Stimulated activated CD4-positive, alpha-beta T cell treated with anti-CD3 and anti-CD28 coated beads, Interleukin-1b, Interleukin-23, amount 100 ng/mL, for 24 hours (primary cell): ENCODE data around the gene ATXN1.

Experiments
- DNase-seq, 4 experiments: peaks; one replicate each; pipeline ENCODE4 v3.0.0-alpha.2; 2020; ENCODE audit warnings: low read depth in 4 of 4, low spot score in 1 of 4

ATXN1 gene

DNA sequence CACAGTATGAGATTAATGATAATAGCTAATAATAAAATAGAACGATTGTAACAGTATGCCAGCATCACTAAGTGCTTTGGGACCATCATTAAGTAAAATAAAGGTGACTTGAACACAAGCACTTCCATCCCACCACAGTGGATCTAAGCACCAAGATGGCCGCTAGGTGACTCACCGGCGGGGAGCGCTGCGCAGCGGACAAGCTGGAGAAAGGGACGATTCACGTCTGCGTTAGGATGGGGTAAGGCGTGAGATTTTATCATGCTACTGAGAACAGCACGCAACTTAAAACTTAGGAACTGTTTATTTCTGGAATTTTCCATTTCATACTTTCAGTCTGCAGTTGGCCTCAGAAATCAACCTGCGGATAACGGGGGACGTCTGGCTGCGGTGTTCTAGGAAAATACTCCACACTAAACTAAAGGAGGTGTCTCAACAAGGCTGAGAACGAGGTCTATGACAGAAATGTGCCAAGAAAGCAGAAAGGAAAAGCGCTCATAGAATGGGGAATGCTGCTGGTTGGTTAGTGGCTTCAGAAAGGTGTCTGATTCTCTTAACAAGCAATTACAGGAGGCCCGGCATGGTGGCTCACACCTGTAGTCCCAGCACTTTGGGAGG, 408.3 kb downstream of the ATXN1 start:
- no peak for DNase-seq

DNA sequence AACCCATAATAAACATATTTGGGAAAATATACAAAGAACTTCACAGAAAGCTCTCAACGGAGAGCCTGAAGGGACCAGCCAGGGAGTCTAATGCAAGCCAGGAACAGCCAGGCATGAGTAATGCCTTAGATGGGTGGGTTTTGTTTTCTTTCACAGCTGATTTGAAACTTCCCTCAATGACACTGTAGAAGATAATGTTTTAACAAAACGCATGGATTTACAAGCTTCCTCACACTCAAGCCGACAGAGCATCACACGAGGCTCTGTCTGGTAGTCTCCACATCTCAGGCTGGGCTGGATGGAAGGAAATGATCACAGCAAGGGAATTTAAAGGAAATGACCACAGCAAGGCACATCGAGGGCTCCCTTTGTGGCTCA, 409.0 kb downstream of the ATXN1 start:
- DNase-seq, result no peak

DNA sequence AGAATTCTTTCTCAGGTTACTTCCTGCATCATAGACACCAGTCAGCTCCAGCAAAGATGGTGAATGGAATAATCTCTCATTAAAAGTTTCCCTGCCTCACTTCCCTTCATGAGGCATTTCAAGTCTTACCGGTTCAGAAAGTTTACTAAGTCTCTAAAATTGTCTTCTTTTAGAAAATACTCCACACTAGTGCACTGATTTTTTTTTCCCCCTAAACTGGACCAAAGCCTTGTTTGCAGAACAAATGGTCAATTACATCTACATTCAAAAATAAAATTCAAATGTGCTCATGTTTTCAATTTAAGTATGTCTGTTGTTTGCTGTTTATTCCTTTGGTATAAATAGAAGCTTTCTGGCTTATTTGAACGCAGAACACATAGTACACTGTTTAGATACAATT, 411.7 kb downstream of the ATXN1 start:
- no peak for DNase-seq

DNA sequence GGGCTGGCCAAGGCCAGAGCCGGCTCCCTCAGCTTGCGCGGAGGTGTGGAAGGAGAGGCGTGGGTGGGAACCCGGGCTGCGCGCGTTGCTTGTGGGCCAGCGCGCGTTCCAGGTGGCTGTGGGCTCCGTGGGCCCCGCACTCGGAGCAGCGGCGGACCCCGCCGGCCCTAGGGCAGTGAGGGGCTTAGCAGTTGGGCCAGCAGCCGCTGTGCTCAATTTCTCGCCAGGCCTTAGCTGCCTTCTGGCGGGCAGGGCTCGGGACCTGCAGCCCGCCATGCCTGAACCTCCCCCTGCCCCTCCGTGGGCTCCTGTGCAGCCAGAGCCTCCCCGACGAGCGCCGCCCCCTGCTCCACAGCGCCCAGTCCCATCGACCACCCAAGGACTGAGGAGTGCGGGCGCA, 414.4 kb downstream of the ATXN1 start:
- no peak for DNase-seq

DNA sequence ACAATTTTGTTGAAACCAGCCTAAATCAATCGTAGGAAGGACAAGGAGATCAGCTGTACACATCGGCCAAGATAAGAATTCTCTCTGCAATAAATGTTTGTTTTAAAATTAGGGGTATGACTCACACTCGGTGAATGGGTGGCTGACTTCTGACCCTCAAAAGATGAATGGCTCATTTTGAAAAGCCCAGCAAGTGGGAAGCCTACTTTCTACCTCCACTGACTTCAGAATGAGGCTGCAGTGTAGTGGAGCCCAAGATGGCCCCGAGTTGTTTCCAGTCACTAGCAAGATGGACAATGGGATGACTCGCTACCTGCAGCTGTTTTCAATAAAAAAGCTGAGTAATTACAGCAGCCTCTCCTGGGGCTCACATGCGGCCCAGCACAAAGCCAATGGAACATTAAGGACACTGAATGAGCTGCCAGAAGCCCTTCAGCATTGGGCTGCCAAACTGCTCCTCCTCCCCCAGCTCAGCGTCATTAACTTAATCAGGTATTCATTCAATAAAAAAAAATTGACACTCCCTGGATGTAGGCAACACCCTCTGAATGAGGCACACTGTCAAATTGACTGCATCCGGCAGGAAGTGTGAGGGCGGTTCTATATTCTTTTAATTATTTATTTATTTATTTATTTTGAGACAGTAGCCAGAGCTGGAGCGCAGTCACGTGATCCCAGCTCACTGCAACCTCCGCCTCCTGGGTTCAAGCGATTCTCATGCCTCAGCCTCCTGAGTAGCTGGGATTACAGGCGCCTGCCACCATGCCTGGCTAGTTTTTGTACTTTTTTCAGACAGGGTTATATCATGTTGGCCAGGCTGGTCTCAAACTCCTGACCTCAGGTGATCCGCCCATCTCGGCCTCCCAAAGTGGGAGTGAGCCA, 415.6 kb downstream of the ATXN1 start:
- DNase-seq, result no peak

DNA sequence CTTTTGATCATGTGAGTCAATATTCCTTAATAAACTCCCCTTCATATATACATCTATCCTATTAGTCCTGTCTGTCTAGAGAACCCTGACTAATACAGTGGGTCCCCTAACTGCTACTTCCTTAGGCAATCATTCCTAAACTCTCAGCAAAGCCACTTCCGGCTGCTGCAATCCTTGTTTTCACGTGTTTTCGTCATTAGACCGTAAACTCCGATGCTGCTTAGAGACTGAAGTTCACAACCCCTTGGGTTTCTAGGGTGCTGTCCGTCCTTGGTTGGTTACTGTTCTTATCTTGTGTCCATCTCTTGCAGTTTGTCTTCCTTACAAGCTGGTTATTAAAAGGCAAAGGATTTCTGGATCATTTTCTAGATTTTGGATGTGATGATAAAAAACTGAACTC, 416.5 kb downstream of the ATXN1 start:
- no peak for DNase-seq

DNA sequence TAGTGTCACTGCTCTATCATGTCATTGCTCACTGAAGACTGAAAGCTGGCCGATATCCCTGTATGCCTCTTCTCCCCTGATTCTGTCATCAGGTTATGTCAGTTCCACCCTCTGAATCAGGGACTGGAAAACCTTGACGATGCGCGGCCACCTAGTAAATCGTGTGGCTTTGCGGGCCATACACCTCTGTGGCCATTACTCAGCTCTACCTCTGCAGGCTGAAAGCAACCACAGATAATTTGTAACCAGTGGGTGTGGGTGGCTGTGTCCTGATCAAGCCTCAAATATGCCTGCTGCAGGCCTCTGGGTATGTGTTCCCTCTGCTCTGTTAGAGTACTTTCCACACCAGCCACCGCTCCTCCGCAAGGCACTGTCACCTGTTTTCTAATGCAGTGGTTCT, 417.7 kb downstream of the ATXN1 start:
- DNase-seq, result no peak

DNA sequence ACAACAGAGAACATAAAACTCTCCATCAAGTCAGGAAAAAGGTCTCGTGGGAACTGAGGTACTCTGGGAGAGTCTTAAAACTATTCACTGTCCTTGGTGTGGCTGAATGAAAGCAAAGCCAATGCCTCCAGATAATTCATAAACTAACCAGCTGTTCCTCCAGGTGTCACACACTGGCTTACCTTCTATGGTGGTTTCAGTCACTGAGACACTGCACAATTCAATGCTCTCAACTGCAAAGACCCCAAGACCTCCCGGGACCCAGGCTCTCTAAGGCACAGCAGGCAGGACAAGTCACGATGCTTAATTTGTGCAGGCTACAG, 422.0 kb downstream of the ATXN1 start:
- DNase-seq, result no peak

DNA sequence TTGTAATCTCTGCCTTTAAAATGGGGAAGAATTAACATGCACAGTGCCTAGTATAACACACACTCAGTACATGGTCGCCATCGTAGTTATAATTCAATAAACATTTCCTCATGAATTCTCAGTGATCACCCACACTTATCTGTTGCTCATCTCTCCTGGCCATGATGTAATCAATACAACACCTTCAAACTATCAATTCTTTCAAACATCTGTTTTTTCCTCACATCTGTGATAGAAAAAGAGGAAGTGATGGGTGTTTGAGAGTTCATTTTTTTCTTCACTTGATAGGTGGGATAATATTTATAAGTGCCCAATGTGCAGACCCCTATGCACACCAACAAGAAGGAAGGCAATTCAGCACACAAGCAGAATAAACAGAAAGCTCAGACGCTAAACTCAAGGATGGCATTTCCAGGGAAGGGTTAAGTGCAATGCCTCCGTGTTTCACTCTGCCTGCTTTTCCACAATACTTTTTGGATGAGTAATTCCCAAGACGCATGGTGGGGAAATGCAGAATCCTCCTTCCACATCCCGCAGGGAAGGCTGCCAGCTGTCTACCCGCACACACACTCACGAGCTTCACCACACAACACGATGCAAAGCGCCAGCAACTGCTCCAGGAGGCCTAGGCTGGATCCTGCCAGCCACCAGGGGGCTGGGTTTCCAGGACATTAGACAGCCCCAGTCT, 422.5 kb downstream of the ATXN1 start:
- DNase-seq, result no peak

DNA sequence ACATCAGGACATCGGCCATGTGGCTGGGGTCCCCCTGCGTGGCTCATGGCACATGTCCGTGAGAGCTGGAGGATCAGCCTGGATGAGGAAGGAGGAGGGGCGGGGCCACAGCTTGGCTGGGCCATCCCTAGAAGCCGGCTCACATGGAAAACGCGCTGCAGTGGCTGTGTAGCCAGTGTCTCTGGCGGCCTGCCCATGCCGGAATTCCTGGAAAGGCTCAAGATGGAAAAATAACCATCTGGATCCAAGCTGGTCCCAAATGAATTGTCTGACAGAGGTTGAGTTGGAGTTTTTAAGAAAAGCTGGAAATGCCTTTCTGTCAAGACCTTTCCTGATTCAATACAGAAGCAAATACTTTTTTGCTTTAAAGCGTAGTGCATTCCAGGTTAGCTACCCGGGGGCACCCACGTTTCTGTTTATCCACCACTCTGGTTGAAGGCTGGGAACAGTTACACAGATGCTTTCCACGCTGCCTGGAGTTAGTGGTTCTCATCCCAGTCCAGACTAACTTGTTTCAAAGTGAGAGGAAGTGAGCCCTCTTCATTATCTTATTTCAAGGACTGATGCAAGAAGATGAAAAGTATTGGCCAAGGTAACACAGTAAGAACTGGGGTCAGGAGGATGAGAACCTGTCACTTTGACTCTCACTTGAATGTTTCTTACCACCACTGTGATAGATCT, 423.8 kb downstream of the ATXN1 start:
- DNase-seq, result no peak

DNA sequence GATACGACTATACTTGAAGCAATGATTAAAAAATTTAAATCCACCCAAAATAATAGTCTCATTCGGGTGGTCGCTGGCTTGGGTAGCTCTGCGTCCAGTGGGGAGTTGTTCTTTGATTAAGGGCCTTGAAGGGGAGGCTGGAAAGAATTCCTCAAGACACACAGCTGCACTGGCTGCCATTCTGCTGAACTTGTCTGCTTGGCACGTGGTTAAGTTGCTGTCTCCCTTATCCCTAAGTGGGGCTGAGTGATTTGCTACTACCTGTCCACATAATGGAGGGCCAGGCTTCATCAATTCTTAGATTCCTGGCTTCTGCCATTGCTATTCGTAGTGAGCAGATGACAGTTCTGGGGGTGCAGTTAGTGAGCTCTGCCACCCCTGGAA, 424.4 kb downstream of the ATXN1 start:
- no peak for DNase-seq

DNA sequence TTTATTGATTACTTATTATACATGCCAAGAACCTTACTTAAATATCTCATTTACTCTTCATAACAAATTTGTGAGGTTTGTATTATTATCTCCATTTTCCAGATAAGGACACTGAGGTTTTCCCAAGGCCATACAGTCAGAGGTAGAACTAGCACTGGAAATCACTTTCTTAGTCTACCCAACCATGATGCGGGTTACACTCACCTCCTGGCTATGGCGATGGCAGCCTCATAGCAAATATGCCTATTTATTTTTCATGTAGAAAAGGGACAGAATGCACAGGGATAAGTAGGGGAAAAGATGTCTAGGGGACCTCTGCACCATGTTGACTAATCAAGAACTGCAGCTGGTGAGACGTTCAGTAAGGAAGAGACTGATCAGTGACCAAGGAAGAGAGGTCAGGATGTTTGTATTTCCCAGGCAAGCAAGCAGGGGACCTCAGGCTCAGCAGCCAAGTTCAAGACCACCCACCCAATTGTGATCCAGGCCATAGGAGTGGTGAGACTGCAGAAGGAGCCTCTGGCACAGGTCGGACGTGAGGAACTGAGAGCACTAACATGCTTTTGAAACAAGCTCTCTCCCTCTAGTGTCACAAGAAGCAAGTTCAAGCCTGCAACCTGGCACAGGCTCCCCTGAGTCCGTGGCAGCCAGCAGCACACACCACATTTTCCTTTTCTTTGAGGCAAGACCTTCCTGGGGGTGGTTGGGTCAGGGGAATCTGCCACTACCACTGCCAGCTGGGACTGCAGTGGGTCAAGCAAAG, 425.0 kb downstream of the ATXN1 start:
- DNase-seq, result no peak

DNA sequence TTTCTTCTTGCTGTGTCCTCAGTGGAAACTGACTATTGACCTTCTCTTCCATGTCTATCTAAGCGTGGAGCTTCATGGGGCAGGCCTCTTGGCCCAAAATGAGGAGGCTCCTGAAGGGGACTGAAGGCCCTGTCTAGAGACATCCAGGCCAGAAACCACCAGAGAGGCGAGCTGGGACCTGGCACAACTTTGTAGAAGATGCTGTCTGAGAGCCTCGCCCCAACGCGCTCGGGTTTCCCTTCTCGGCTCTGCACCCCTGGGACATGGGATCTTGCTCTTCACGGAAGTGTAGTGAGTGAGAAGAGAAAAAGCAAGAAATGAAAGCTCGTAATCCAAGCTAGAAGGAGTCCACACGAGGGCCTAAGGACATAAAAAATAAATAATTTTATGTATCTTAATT, 426.1 kb downstream of the ATXN1 start:
- DNase-seq, result no peak

DNA sequence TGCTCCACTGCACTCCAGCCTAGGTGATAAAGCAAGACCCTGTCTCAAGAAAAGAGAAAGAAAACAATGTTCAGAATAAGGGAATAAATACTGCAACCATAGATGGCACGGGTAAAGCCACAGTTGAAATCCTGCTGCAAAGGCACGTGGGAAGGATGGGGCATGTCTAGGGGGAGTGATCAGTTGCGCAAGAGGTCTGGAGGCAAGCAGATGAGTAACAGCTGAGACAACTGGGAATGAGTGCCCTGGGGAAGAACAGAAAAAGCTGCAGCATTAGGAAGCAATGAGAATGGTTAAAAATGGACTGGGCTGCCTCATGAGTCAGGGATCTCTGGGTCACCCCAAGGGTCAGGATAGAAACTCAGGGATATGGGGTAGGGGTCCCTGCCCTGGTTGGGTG, 426.6 kb downstream of the ATXN1 start:
- DNase-seq, result no peak

DNA sequence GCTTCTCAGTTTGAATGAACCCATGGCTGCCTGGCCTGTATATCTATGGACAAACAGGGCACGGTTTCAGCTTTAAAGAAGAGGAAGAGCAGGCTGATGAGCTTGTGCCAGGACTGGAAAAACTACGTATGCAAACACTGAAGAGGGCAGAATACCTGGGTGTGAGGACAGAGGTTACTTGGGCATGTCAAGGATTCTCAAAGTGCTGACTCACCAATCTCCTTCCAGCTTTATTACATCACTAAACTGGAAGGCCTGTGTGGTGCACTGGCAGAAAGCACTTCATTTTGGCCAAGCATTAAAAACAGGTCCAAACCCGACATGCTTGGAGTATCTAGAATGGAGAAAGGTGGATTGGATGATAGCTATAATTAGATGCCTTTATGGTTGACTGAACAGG, 427.7 kb downstream of the ATXN1 start:
- DNase-seq, result no peak

DNA sequence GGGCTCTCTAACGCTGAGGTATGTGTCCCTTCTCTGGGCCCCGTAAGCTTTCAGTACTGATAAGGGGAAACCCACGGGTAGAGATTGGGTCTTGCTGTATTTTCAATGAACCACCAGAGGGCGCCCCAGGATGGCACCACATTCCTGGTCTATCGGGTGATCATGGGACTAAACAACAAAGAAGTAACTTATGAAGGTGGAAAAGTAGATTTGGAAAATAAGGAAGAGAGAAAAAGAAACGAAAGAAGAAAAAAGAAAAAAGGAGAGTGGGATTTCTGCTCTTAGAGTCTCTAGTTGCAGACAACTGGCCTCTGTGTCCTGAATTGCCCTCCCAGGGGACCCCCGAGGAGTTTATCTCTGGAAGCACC, 429.1 kb downstream of the ATXN1 start:
- peak; percentile 73 to 76 (median 74) for DNase-seq

DNA sequence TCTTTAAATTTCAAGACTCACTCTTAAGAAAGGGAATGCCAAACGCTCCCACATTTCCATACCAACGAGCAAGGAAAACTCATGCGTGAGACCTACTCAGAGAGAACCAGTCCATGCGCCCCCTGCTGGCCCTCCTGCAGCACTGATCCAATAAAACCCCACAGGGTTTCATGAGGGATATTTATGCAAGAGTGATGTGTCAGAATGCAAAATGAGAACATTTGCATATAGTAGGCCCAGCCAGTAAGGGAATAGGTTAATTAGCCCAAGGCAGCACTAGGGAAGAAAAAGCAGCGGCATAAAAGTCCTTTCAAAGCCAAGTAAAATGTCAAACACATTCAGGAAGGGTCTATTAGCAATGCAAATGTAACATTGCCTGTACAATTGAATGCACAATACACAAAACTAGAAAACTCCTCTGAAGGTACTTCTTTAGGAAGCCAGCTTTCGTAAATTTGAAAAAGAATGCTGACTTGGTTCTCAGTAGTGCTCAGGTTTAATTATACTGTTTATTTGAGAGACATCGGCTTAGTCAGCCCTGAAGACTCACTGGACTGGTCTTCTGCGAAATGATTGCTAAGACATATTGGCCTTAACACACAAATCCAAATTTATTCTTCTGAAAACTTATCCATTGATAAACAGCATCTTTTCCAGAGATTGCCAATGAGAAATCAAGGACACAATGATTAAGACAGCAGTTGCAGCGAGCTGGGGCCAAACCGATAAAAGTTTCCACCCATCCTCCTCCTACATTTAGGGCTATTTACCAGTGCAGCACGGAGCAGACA, 429.7 kb downstream of the ATXN1 start:
- peak; percentile 40 to 57 (median 46) for DNase-seq

DNA sequence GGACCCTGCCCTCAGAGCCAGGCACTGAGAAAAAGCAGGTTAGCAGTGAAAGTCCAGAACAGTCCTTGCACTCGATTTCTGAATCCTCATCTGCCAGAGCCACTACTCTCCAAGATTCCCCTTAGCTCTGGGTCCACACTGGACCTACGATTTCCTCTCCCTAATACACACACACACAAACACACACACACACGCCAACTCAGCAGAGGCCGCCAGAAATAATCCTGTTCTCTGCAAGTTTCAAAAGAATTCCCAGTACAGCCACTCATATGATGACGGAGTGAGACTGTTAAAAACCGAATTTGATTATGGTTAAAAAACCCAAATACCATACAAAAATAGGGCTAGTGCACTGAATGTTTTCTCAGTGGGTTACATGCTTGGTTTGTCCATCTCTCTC, 432.0 kb downstream of the ATXN1 start:
- DNase-seq, result no peak

DNA sequence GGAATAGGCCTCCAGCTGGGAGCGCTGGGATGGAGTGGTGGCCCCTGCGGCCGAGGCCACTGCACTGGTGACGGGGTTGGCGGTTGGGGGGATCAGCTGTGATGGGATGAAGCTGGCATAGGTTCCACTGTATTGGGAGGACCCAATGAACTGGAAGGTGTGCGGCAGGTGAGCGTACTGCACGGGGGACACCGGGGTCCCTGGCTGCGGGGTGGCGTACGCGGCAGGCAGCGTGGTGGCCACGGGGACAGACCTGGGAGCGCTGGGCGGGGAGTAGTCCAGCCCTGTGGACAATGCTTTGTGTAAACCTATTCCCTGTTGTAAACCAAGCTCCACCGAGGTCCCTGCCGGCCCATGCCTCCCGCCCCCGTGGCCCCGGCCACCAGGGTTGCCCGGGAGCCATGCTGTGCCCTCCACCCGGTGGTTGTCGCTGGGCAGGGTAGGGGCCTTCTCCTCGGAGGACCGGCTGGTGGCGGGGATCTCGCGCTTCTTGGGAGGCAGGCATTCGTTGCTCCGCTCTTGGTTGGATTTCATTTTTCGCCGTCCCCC, 433.4 kb downstream of the ATXN1 start:
- DNase-seq, result no peak
